IPS-NIHi7 (cell line): ENCODE measurements around the gene SLC9A2.

Source experiments
- DNase-seq: peaks from one replicate; pipeline ENCODE4 v3.0.0; 2012; ENCODE audit warnings: mixed read lengths; ENCODE audit errors: extremely low spot score

SLC9A2 gene

GRCh38 chr2:102618452-102619413, 620 bp upstream of the SLC9A2 start:
- peak; percentile 20 for DNase-seq

GRCh38 chr2:102620332-102620731, 979 bp downstream of the SLC9A2 start:
- DNase-seq = peak; percentile 16

- DNase-seq = no peak
Observed at GRCh38 chr2:102621630-102622029, 2.3 kb downstream of the SLC9A2 start.

- DNase-seq = no peak
Observed at GRCh38 chr2:102622646-102623045, 3.3 kb downstream of the SLC9A2 start.

- no peak for DNase-seq
Observed at GRCh38 chr2:102630458-102630857, 11.1 kb downstream of the SLC9A2 start.

- DNase-seq = no peak
Observed at GRCh38 chr2:102632380-102633175, 13.2 kb downstream of the SLC9A2 start.

GRCh38 chr2:102634831-102635241, 15.5 kb downstream of the SLC9A2 start:
- DNase-seq = no peak

- DNase-seq = no peak
Observed at GRCh38 chr2:102635317-102635716, 16.0 kb downstream of the SLC9A2 start.

- DNase-seq = no peak
Observed at GRCh38 chr2:102636283-102636907, 17.0 kb downstream of the SLC9A2 start.

- DNase-seq = no peak
Observed at GRCh38 chr2:102637358-102637757, 18.0 kb downstream of the SLC9A2 start.

GRCh38 chr2:102639429-102639828, 20.1 kb downstream of the SLC9A2 start:
- DNase-seq = no peak

- no peak for DNase-seq
Observed at GRCh38 chr2:102652126-102652525, 32.8 kb downstream of the SLC9A2 start.

- DNase-seq = peak; percentile 33
Observed at GRCh38 chr2:102657770-102658169, 38.4 kb downstream of the SLC9A2 start.

GRCh38 chr2:102660070-102660469, 40.7 kb downstream of the SLC9A2 start:
- DNase-seq = no peak

GRCh38 chr2:102660574-102660973, 41.2 kb downstream of the SLC9A2 start:
- no peak for DNase-seq

- DNase-seq = no peak
Observed at GRCh38 chr2:102661846-102662245, 42.5 kb downstream of the SLC9A2 start.

GRCh38 chr2:102662833-102663232, 43.5 kb downstream of the SLC9A2 start:
- DNase-seq = no peak

- no peak for DNase-seq
Observed at GRCh38 chr2:102663381-102663780, 44.0 kb downstream of the SLC9A2 start.

- peak; percentile 31 for DNase-seq
Observed at GRCh38 chr2:102664471-102664909, 45.1 kb downstream of the SLC9A2 start.

GRCh38 chr2:102667072-102667471, 47.7 kb downstream of the SLC9A2 start:
- no peak for DNase-seq

GRCh38 chr2:102668171-102668570, 48.8 kb downstream of the SLC9A2 start:
- no peak for DNase-seq

- DNase-seq = no peak
Observed at GRCh38 chr2:102669401-102669800, 50.0 kb downstream of the SLC9A2 start.
